Ureter (tissue), 1 donor: ENCODE data around the gene DACT2. TPM values are rescaled to one million over a fixed set of nuclear protein-coding genes. Genes with fewer than 3 reads are reported as not detected.

Experiments
- DNase-seq: peaks from one replicate; pipeline ENCODE4 v3.0.0-alpha.2; 2020; ENCODE audit warnings: low spot score
- total RNA-seq: library from RNA; stranded (reverse); gene quantifications from one replicate; pipeline ENCODE4 v1.2.4, GENCODE V29; 2023
- donor health status: DM: yes; HTN: yes; CAD: no.

DACT2 gene
- total RNA-seq, 1 donor from 2014 or later = 0.94 TPM

GRCh38 chr6:168349718-168350210, 30.2 kb upstream of the DACT2 start:
- DNase-seq = no peak

- no peak for DNase-seq
Observed at GRCh38 chr6:168348186-168348585, 28.6 kb upstream of the DACT2 start.

- DNase-seq = no peak
Observed at GRCh38 chr6:168347615-168348014, 28.0 kb upstream of the DACT2 start.

- DNase-seq = no peak
Observed at GRCh38 chr6:168347053-168347452, 27.5 kb upstream of the DACT2 start.

- DNase-seq = no peak
Observed at GRCh38 chr6:168345896-168346754, 26.5 kb upstream of the DACT2 start.

GRCh38 chr6:168345266-168345665, 25.7 kb upstream of the DACT2 start:
- no peak for DNase-seq

GRCh38 chr6:168344338-168344737, 24.8 kb upstream of the DACT2 start:
- DNase-seq = no peak

GRCh38 chr6:168343239-168344150, 23.9 kb upstream of the DACT2 start:
- DNase-seq = no peak

GRCh38 chr6:168342636-168343035, 23.1 kb upstream of the DACT2 start:
- peak; percentile 85 for DNase-seq

- DNase-seq = no peak
Observed at GRCh38 chr6:168341280-168341900, 21.8 kb upstream of the DACT2 start.

GRCh38 chr6:168340819-168341218, 21.2 kb upstream of the DACT2 start:
- no peak for DNase-seq

- no peak for DNase-seq
Observed at GRCh38 chr6:168338777-168339176, 19.2 kb upstream of the DACT2 start.

GRCh38 chr6:168336967-168337366, 17.4 kb upstream of the DACT2 start:
- no peak for DNase-seq

GRCh38 chr6:168333989-168334388, 14.4 kb upstream of the DACT2 start:
- DNase-seq = no peak

- DNase-seq = no peak
Observed at GRCh38 chr6:168333491-168333890, 13.9 kb upstream of the DACT2 start.

- DNase-seq = no peak
Observed at GRCh38 chr6:168333039-168333438, 13.5 kb upstream of the DACT2 start.

GRCh38 chr6:168332020-168332419, 12.4 kb upstream of the DACT2 start:
- DNase-seq = no peak

GRCh38 chr6:168331058-168331457, 11.5 kb upstream of the DACT2 start:
- DNase-seq = no peak

- no peak for DNase-seq
Observed at GRCh38 chr6:168330403-168330802, 10.8 kb upstream of the DACT2 start.

GRCh38 chr6:168328086-168328485, 8.5 kb upstream of the DACT2 start:
- no peak for DNase-seq

GRCh38 chr6:168326294-168327261, 7.0 kb upstream of the DACT2 start:
- peak; percentile 24 for DNase-seq
